Esophagus squamous epithelium (tissue), 4 donors: Measurements from ENCODE around the gene TNKS1BP1.

Experiments used
- CTCF ChIP-seq, 6 experiments: fragments of 450-650 bp in 4 of 6; fragments of 200-600 bp in 2 of 6; sonication (generic) in 2 of 6; IDR thresholded peaks; one replicate each; pipeline ENCODE4 v1.5.1; 2016 to 2019; ENCODE audit warnings: antibody characterized with exemption in 6 of 6, mild to moderate bottlenecking in 4 of 6, moderate library complexity in 4 of 6
- POLR2A ChIP-seq, 4 donors: fragments of 450-650 bp; IDR thresholded peaks; one replicate each; pipeline ENCODE4 v1.6.1; 2017; ENCODE audit warnings: antibody characterized with exemption in 4 of 4, mild to moderate bottlenecking in 4 of 4, moderate library complexity in 3 of 4

GRCh38 chr11:57316017-57316416, 8.7 kb downstream of the TNKS1BP1 start:
- no peak for TF ChIP-seq CTCF (IDR thresholded peaks at IDR 0.05)
- TF ChIP-seq POLR2A (IDR thresholded peaks at IDR 0.05), result no peak
